ENCODE results near the gene FSIP1. TPM values are rescaled to one million over a fixed set of nuclear protein-coding genes. Genes with fewer than 3 reads are reported as not detected.
A peak's percentile ranks its signal among the peaks of the same experiment; 100 is the strongest.

FSIP1 gene
- total and polyA plus RNA-seq, 9 donors: 0.13 to 6.8 (median 0.79) TPM

DNA sequence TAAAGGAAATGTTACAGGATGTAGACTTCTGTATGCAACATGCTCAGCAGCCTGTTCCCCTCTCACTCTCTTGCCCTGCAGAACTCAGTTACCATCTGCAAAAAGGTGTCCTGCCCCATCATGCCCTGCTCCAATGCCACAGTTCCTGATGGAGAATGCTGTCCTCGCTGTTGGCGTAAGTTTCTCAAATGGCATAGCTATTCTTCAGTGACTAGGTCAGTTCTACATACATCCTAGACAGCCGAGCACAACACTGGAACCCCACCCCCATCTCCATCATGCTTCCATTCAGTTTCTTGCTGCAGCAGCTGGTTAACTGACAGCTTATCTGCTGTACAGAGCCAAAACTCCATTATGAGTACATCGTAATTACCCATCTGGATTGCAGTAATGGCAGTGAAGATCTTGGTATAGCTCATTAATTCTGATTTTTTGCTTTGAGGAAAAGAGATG lies 197.2 kb downstream of the FSIP1 start:
- no peaks in the 10 kb centered on the region for H3K36me3 ChIP-seq
- peak overlapping the region; percentile 18 for H3K4me3 ChIP-seq
- no peaks in the 10 kb centered on the region for H3K9me3 ChIP-seq
- intact Hi-C loops (cut with DNase I): loop anchor here in 3 of 4 donors (10.0 kb wide), 4 partner anchors 169 to 771 kb away; no protein-coding TSS in a partner anchor
- 52 to 64% (median 63%) methylated on average over 4 of the region's 4 CpGs for WGBS, 3 donors
- TF ChIP-seq, protein P1, sequence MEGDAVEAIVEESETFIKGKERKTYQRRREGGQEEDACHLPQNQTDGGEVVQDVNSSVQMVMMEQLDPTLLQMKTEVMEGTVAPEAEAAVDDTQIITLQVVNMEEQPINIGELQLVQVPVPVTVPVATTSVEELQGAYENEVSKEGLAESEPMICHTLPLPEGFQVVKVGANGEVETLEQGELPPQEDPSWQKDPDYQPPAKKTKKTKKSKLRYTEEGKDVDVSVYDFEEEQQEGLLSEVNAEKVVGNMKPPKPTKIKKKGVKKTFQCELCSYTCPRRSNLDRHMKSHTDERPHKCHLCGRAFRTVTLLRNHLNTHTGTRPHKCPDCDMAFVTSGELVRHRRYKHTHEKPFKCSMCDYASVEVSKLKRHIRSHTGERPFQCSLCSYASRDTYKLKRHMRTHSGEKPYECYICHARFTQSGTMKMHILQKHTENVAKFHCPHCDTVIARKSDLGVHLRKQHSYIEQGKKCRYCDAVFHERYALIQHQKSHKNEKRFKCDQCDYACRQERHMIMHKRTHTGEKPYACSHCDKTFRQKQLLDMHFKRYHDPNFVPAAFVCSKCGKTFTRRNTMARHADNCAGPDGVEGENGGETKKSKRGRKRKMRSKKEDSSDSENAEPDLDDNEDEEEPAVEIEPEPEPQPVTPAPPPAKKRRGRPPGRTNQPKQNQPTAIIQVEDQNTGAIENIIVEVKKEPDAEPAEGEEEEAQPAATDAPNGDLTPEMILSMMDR (IDR thresholded peaks at IDR 0.05): no peak
- TF ChIP-seq EP300 (IDR thresholded peaks at IDR 0.05) (no peak), POLR2A (IDR thresholded peaks at IDR 0.05) (no peak)
- H3K4me1 ChIP-seq (ENCODE audit: insufficient read depth): peaks cover 19% of the 10 kb centered on the region
- no peak for DNase-seq
- H3K27me3 ChIP-seq: no peaks in the 10 kb centered on the region
- H3K27ac ChIP-seq: no peak overlapping the region

DNA sequence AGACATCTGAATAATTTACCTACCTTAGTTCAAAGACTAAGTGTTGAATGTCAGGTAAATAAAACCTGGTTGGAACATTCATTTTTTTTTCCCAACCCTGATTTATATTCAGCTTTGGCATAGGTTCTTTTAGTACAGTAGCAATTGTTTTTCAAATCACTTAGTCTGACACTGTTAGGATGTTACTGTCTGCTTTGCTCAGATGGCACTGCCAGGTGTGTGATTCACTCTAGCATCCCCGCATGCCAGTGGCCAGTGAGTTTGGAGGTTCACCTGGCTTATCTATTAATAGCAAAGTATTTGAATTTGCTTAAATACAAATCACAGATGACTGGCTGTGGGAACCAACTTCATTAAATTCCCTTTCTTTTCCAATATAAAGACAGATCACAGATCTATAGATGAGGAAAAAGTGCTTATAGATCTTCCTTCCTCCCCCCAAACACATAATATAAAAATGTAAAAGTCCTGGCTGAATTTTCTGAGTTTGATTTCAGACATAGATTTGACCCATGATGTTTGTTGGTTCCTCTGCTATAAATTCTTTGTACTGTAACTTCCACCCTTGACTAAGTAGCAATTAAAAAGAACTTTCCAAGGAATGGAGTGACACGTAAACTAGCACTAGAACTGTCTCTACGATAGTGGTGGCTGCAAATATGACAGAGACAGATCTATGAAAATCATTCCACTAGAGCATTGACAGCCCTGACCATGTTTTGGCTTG lies 197.8 kb downstream of the FSIP1 start:
- Histone ChIP-seq H3K4me1 (ENCODE audit: insufficient read depth) (peaks cover 19% of the 10 kb centered on the region), H3K36me3 (no peaks in the 10 kb centered on the region)
- 52 to 64% (median 59%) methylated on average over 3 of the region's 3 CpGs for WGBS, 3 donors

DNA sequence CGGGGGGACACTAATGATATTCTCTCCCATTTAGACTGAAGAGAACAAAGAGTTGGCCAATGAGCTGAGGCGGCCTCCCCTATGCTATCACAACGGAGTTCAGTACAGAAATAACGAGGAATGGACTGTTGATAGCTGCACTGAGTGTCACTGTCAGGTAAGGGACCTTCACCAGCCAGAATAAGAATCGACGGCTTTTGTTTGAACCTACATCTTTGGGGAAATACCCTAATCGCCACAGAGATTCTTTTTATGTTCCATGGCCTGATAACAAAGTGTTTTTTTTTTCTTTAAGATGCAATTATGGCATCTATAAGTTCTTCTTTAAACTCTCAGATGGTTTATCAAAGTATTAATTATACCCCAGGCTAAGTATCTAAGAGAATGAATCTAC lies 198.4 kb downstream of the FSIP1 start:
- no peaks in the 10 kb centered on the region for H3K9me3 ChIP-seq
- no peak for DNase-seq
- intact Hi-C loops (cut with DNase I): loop anchor here (5.0 to 10.0 kb wide), 8 partner anchors 171 to 877 kb away; no protein-coding TSS in a partner anchor
- no peak overlapping the region for H3K27ac ChIP-seq
- peaks cover 19% of the 10 kb centered on the region for H3K4me1 ChIP-seq (ENCODE audit: insufficient read depth)
- 43 to 51% (median 48%) methylated on average over 7 of the region's 7 CpGs for WGBS, 3 donors
- H3K36me3 ChIP-seq: no peaks in the 10 kb centered on the region
- no peaks in the 10 kb centered on the region for H3K27me3 ChIP-seq
- TF ChIP-seq, protein P1 (IDR thresholded peaks at IDR 0.05): no peak
- TF ChIP-seq EP300 (IDR thresholded peaks at IDR 0.05) (no peak), POLR2A (IDR thresholded peaks at IDR 0.05) (no peak)
- H3K4me3 ChIP-seq: peak overlapping the region; percentile 92

More for the DNA sequence above, 197.8 kb downstream of the FSIP1 start:
- TF ChIP-seq, protein P1 (IDR thresholded peaks at IDR 0.05): no peak
- no peak for TF ChIP-seq POLR2A (IDR thresholded peaks at IDR 0.05)
- no peak for TF ChIP-seq EP300 (IDR thresholded peaks at IDR 0.05)
- no peak overlapping the region for H3K27ac ChIP-seq
- no peaks in the 10 kb centered on the region for H3K9me3 ChIP-seq
- intact Hi-C loops (cut with DNase I): loop anchor here (5.0 to 10.0 kb wide), 8 partner anchors 170 to 878 kb away; no protein-coding TSS in a partner anchor
- DNase-seq: no peak
- H3K4me3 ChIP-seq: peak overlapping the region; percentile 92
- no peaks in the 10 kb centered on the region for H3K27me3 ChIP-seq

DNA sequence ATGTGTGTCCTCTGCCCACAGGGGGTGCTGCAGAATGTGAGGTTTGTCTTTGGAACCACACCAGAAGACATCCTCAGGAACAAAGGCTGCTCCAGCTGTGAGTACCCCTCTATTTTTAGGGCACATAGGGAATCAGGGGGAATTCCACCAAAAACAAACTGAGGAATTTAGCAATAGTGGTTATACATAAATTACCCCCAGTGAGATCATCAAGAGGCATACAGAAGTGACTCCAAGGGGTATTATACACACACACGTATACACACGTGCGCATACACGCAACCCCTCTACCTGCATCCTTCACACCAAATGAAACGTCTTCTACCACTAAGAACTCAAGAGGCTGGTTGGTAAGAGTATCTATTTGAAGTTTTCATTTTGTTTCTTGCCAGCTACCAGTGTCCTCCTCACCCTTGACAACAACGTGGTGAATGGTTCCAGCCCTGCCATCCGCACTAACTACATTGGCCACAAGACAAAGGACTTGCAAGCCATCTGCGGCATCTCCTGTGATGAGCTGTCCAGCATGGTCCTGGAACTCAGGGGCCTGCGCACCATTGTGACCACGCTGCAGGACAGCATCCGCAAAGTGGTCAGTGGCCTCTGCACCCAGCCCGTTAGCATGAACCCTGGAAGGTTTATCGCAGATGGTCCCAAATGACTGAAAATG lies 198.9 kb downstream of the FSIP1 start:
- peak overlapping the region; percentile 92 for H3K4me3 ChIP-seq
- no peaks in the 10 kb centered on the region for H3K36me3 ChIP-seq
- H3K27ac ChIP-seq: no peak overlapping the region
- DNase-seq: peak in 3 of 5 donors; percentile 32 to 47 (median 33)
- peaks cover 22% of the 10 kb centered on the region for H3K4me1 ChIP-seq (ENCODE audit: insufficient read depth)
- TF ChIP-seq POLR2A (IDR thresholded peaks at IDR 0.05): no peak
- no peaks in the 10 kb centered on the region for H3K27me3 ChIP-seq
- H3K9me3 ChIP-seq: no peaks in the 10 kb centered on the region
- 36 to 47% (median 45%) methylated on average over 13 of the region's 13 CpGs for WGBS, 3 donors
- intact Hi-C loops (cut with DNase I): loop anchor here (5.0 to 10.0 kb wide), 8 partner anchors 171 to 876 kb away; no protein-coding TSS in a partner anchor

All from ovary (tissue), 9 donors.